IPS DF 19.7 (cell line): ENCODE measurements around the gene SORCS3.

Experiments
- DNase-seq: peaks from one replicate; pipeline ENCODE4 v3.0.0-alpha.2; 2013; ENCODE audit warnings: low read depth, low spot score

The SORCS3 gene

GRCh38 chr10:104842704-104843103 lies 201.6 kb downstream of the SORCS3 start:
- DNase-seq = no peak

- no peak for DNase-seq
These were observed 203.0 kb downstream of the SORCS3 start for GRCh38 chr10:104844073-104844472.

- DNase-seq = no peak
These were observed 208.9 kb downstream of the SORCS3 start for GRCh38 chr10:104850023-104850422.

GRCh38 chr10:104867966-104868598 lies 227.0 kb downstream of the SORCS3 start:
- no peak for DNase-seq

- no peak for DNase-seq
These were observed 231.6 kb downstream of the SORCS3 start for GRCh38 chr10:104872691-104873090.

- no peak for DNase-seq
These were observed 232.1 kb downstream of the SORCS3 start for GRCh38 chr10:104873161-104873560.

GRCh38 chr10:104875561-104875960 lies 234.5 kb downstream of the SORCS3 start:
- DNase-seq = no peak

GRCh38 chr10:104880624-104881398 lies 239.7 kb downstream of the SORCS3 start:
- no peak for DNase-seq

GRCh38 chr10:104881740-104882139 lies 240.7 kb downstream of the SORCS3 start:
- DNase-seq = no peak

GRCh38 chr10:104892879-104893617 lies 252.0 kb downstream of the SORCS3 start:
- DNase-seq = no peak

- no peak for DNase-seq
These were observed 252.6 kb downstream of the SORCS3 start for GRCh38 chr10:104893701-104894100.

- no peak for DNase-seq
These were observed 253.6 kb downstream of the SORCS3 start for GRCh38 chr10:104894681-104895080.

- DNase-seq = no peak
These were observed 254.5 kb downstream of the SORCS3 start for GRCh38 chr10:104895541-104895940.

- no peak for DNase-seq
These were observed 254.9 kb downstream of the SORCS3 start for GRCh38 chr10:104895981-104896380.

- DNase-seq = no peak
These were observed 256.6 kb downstream of the SORCS3 start for GRCh38 chr10:104897696-104898095.

GRCh38 chr10:104899779-104900178 lies 258.7 kb downstream of the SORCS3 start:
- no peak for DNase-seq

GRCh38 chr10:104903433-104903832 lies 262.3 kb downstream of the SORCS3 start:
- DNase-seq = no peak

- DNase-seq = no peak
These were observed 263.7 kb downstream of the SORCS3 start for GRCh38 chr10:104904753-104905323.

GRCh38 chr10:104906112-104906511 lies 265.0 kb downstream of the SORCS3 start:
- no peak for DNase-seq

- DNase-seq = no peak
These were observed 266.4 kb downstream of the SORCS3 start for GRCh38 chr10:104907521-104907920.

- DNase-seq = no peak
These were observed 267.5 kb downstream of the SORCS3 start for GRCh38 chr10:104908581-104908980.

GRCh38 chr10:104910712-104911111 lies 269.6 kb downstream of the SORCS3 start:
- DNase-seq = no peak
